Fibroblast of gingiva (primary cell): Measurements from ENCODE around the gene LCP1.
"Not testable (repeated sequence)": the region's sequence is repeated elsewhere in the genome, so short reads cannot be mapped to it uniquely, and the experiment has no call there.

ENCODE experiments used
- DNase-seq: peaks from one replicate; pipeline ENCODE4 v3.0.0-alpha.2; 2011; ENCODE audit warnings: low read depth

The LCP1 gene

DNA sequence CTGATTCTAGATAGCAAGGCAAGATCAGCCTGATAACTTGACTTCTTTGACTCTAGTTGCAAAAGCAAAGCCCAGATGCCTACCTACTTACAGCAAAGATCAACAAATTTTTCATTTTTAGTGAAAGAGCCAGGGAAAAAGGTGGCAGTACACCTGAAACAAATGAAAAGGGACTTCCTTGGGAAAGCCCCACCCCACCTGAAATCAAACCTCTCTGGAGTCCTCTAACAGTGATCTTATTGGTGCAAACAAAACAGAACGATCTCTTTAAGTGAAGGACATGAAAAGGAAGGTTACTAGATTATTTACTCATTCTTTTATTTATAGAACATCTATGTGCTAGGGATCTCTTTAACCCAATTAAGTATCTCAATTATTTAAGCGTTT, 507 bp upstream of the LCP1 start:
- DNase-seq, result no peak

- no peak for DNase-seq
Observed at GRCh38 chr13:46181377-46181839, 569 bp downstream of the LCP1 start.

DNA sequence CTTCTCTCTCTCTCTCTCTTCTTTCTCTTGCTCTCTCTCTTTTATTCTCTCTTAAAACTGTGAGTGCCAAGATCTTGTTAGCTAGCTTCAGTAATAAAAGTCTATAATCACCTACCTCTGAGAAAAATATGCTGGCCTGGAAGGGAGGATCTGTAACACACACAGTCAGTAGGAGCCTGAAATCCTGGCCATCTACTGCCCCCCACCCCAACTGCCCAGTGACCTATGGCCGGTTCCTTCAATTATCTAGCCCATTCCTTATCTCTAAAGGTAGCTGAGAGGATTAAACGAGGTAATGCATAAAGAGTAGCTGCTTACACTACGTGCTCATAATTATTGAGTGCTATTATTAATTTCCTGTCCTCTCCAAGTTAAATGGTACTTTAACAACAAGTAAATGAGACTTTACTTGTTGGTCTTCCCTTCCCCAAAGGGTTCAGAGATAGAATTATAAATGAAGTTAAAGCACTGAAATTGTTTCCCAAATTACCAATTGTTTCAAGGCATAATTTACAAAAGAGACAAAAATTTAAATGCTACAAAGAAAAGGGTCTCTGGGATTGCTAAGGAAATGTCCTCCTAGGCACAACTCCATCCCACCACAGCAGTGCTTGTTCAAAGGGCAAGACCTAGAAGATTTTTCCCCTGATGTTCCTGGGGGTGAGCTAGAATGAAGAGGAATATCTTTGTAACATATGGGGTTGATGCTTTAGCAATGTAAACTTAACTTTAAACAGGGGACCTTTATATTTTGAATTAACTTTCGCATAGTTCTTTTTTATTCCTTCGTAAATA, 1.8 kb downstream of the LCP1 start:
- DNase-seq, result no peak

DNA sequence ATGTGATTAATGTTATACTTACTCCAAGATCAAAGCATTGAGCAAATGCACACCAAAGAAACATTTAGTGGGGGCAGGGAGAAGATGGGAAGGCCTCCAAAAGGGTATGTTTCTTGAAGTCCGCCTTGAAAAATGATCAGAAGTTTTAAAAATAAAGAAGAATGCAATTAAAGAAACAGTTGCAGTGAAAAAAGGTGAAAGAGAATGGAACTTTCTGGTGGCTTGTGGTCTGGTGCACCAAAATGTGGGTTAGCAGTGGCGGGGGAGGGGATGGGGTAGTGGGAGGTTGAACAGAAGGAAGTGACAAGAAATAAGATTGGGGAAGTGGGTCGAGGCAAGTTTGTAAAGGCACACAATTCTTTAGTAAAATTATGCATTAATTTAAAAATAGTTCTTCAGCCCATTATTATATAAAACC, 2.5 kb downstream of the LCP1 start:
- DNase-seq, result no peak

GRCh38 chr13:46178821-46179220, 3.2 kb downstream of the LCP1 start:
- DNase-seq, result no peak

GRCh38 chr13:46178143-46178542, 3.8 kb downstream of the LCP1 start:
- no peak for DNase-seq

DNA sequence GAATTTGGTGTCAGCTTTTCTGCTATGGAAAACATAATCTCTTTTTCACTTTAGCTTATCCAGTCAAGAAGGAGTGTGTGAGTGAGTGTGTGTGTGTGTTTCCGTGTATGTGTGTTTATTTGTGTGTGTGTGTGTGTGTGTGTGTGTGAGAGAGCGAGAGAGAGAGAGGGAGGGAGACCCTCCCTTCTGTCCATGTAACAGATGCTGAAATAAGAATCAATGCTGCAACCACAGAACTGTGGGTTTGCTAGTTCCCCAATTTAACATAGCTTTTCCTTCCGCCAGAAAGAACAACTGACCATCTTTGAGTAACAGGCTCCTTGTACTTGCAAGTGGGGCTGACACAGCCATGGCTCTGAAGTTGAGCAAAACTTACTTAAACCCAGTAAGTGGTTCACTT, 5.2 kb downstream of the LCP1 start:
- no peak for DNase-seq

- DNase-seq, result no peak
Observed at GRCh38 chr13:46173656-46174055, 8.3 kb downstream of the LCP1 start.

GRCh38 chr13:46172531-46172991, 9.4 kb downstream of the LCP1 start:
- no peak for DNase-seq

DNA sequence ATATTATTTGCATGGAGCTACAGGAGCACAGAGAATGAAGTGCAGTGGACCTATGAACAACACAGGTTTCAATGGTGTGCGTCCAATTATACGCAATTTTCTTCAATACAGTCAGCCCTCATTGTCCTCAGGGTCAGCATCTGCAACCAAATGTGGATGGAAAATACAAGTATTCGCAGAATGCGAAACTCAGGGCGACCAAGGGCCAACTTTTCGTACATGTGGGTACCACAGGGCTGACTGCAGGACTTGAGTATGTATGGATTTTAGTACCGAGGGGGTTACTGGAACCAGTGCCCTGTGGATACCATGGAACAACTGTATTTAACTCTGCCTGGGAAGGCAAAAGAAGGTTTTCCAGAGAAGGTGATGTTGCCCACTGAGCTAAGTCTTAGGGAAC, 10.2 kb downstream of the LCP1 start:
- DNase-seq, result no peak

DNA sequence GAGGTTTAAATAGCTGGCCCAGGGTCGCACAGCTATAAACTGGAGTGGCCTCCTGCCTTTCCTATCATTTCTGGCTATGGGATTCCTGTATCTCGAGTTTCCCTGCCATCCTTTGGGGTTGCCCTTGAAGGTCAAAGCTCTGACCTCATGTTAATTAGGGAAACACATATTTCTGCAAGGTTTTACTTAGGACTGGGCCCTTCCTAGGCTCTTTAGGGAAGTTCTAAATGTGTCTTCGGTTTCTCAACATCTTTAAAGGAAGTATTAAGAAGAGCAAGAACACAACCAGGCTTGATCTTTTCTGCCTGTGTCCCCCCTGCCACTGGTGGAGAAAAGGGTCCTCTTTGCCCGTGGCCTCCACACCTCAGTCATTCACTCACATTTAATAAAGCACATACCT, 10.8 kb downstream of the LCP1 start:
- no peak for DNase-seq

GRCh38 chr13:46170687-46171086, 11.3 kb downstream of the LCP1 start:
- no peak for DNase-seq

- no peak for DNase-seq
Observed at GRCh38 chr13:46170268-46170667, 11.7 kb downstream of the LCP1 start.

- DNase-seq, result no peak
Observed at GRCh38 chr13:46169758-46170157, 12.2 kb downstream of the LCP1 start.

DNA sequence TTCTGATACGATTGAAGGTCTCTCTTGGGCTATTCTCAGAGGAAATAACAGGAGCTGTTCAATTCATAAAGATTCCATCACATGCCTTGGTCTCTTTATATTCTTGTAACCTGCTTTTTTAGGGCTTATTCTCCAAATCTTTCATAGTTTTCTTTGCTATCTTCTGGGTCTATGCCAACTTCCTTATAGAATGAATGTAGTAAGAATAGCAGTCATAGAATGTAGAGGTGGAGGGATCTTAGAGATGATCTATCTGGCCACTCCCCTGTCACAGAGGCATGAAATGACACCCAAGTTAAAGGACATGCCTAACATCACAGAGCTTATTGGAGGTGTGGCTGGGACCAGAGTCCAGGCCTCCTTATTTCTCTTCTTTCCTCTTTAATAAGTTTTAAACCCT, 13.2 kb downstream of the LCP1 start:
- DNase-seq, result no peak

- DNase-seq, result no peak
Observed at GRCh38 chr13:46168341-46168740, 13.6 kb downstream of the LCP1 start.

- DNase-seq, result no peak
Observed at GRCh38 chr13:46166947-46167610, 14.9 kb downstream of the LCP1 start.

GRCh38 chr13:46166224-46166584, 15.8 kb downstream of the LCP1 start:
- DNase-seq, result no peak

- no peak for DNase-seq
Observed at GRCh38 chr13:46165485-46166223, 16.3 kb downstream of the LCP1 start.

- no peak for DNase-seq
Observed at GRCh38 chr13:46164661-46165060, 17.3 kb downstream of the LCP1 start.

- DNase-seq, result not testable (repeated sequence)
Observed at GRCh38 chr13:46162741-46163140, 19.2 kb downstream of the LCP1 start.

DNA sequence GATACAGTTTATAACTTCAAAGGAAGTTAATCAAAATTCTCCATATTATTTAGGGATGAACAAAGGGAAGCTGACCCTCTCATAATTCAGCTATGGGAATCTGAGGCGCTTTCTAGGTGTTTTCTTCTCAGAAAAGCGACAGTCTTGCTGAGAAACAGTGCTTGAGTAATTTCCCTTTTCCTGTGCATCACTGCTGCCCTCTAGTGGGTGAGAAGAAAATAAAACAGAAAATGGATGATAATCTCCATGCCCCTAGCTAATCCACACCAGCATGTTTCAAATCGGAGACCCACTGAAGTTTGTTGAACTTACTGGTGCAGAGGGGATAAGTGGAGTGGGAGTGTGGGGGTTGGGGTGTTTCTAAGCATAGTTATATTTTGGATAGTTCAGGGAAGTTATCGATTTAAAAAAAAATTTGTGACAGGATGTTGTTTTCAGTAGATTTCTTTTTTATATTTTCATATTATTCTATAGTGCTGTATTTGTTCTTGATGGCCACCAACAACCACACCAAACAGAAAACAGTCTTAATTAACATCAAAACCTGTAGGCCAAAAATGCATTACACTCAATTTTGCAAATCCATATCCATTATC, 21.4 kb downstream of the LCP1 start:
- peak; percentile 42 for DNase-seq

GRCh38 chr13:46160065-46160464, 21.9 kb downstream of the LCP1 start:
- DNase-seq, result no peak
